ENCODE data around the gene F10. TPM values are rescaled to one million over a fixed set of nuclear protein-coding genes. Genes with fewer than 3 reads are reported as not detected.
A peak's percentile ranks its signal among the peaks of the same experiment; 100 is the strongest.
"Not testable (repeated sequence)": the region's sequence is repeated elsewhere in the genome, so short reads cannot be mapped to it uniquely, and the experiment has no call there.

The F10 gene
- total and polyA plus RNA-seq, 10 donors = 1.6 to 6.4 (median 2.9) TPM

- Histone ChIP-seq H3K36me3 (no peaks in the 10 kb centered on the region), H3K27ac (no peak overlapping the region), H3K4me3 (no peak overlapping the region), H3K4me1 (peaks cover 9 to 18% (median 15%) of the 10 kb centered on the region in 6 donors), H3K9me3 (no peaks in the 10 kb centered on the region), H3K27me3 (replicated peaks in 1 of 7) (peaks cover 0 to 49% (median 21%) of the 10 kb centered on the region in 7 donors)
- intact Hi-C loops (cut with DNase I; ENCODE audit: low total_unique reads) = no loop called here
- no peak for TF ChIP-seq CTCF (IDR thresholded peaks at IDR 0.05 in 8 of 11, conservative IDR thresholded peaks at IDR 0.05 in 3 of 11)
- TF ChIP-seq POLR2AphosphoS5 (IDR thresholded peaks at IDR 0.05) = no peak
- no peak for TF ChIP-seq POLR2A (IDR thresholded peaks at IDR 0.05)
- 68 to 80% (median 73%) methylated on average over 20 to 25 of the region's 25 CpGs for WGBS, 5 donors
- DNase-seq = no peak
Measured at GRCh38 chr13:113106711-113107351, 15.8 kb upstream of the F10 start.

- H3K4me3 ChIP-seq; DNase-seq; intact Hi-C loops (cut with DNase I; ENCODE audit: low total_unique reads); H3K36me3 ChIP-seq; H3K9me3 ChIP-seq; H3K27ac ChIP-seq: not testable (repeated sequence)
- WGBS, 5 donors = 90 to 99% (median 95%) methylated on average over 11 to 27 of the region's 27 CpGs
- Histone ChIP-seq H3K4me1 (peaks cover 9 to 18% (median 15%) of the 10 kb centered on the region in 6 donors), H3K27me3 (replicated peaks in 1 of 7) (peaks cover 0 to 50% (median 21%) of the 10 kb centered on the region in 7 donors)
Measured at GRCh38 chr13:113108521-113108920, 14.1 kb upstream of the F10 start.

- 28 to 38% (median 35%) methylated on average over 57 to 73 of the region's 73 CpGs for WGBS, 5 donors
Measured at GRCh38 chr13:113109151-113110047, 13.2 kb upstream of the F10 start.

More at GRCh38 chr13:113109151-113110047, 13.2 kb upstream of the F10 start:
- Histone ChIP-seq H3K36me3 (no peaks in the 10 kb centered on the region), H3K4me3 (peak overlapping the region in 6 of 8 donors; percentile 25 to 68 (median 42)), H3K4me1 (peaks cover 9 to 18% (median 15%) of the 10 kb centered on the region in 6 donors), H3K27ac (no peak overlapping the region), H3K27me3 (replicated peaks in 1 of 7) (peaks cover 0 to 43% (median 21%) of the 10 kb centered on the region in 7 donors), H3K9me3 (no peaks in the 10 kb centered on the region)
- no peak for TF ChIP-seq CTCF (IDR thresholded peaks at IDR 0.05 in 8 of 11, conservative IDR thresholded peaks at IDR 0.05 in 3 of 11)
- TF ChIP-seq POLR2A (IDR thresholded peaks at IDR 0.05) = no peak
- TF ChIP-seq POLR2AphosphoS5 (IDR thresholded peaks at IDR 0.05) = no peak
- intact Hi-C loops (cut with DNase I; ENCODE audit: low total_unique reads) = no loop called here
- peak; percentile 65 for DNase-seq
